Left renal cortex interstitium (tissue), 4 donors: ENCODE measurements around the gene STX8. TPM values are rescaled to one million over a fixed set of nuclear protein-coding genes. Genes with fewer than 3 reads are reported as not detected.

Experiments used
- DNase-seq, 4 donors: peaks; one replicate each; pipeline ENCODE4 v3.0.0-alpha.2; 2013; ENCODE audit warnings: low read depth in 4 of 4, low spot score in 2 of 4, missing footprints in 1 of 4
- polyA plus RNA-seq, 4 donors: library from polyadenylated mRNA; unstranded; fragments of 120-200 nt; gene quantifications; one replicate each; pipeline ENCODE4 v1.2.1, GENCODE V29; 2013; ENCODE audit not compliant: insufficient read length in 4 of 4

STX8 gene
- polyA plus RNA-seq, 4 donors: 59.1 to 71.2 (median 61.9) TPM

- DNase-seq: no peak
Measured at GRCh38 chr17:9200699-9201359, 374.8 kb downstream of the STX8 start.

Other genes starting within 250 kb of the STX8 start
- 1 to 10 TPM; 1.9 to 5.1 (median 3.3) TPM for gene CFAP52, start 822 bp upstream of the STX8 start, polyA plus RNA-seq
- gene USP43, start 69.7 kb upstream of the STX8 start, polyA plus RNA-seq: 1 to 10 TPM; 5.8 to 9.3 (median 7.3) TPM
- not detected for gene DHRS7C, start 215.8 kb upstream of the STX8 start, polyA plus RNA-seq
- gene GSG1L2, start 246.3 kb upstream of the STX8 start, polyA plus RNA-seq: not detected